ENCODE data around the gene COL23A1. TPM values are rescaled to one million over a fixed set of nuclear protein-coding genes. Genes with fewer than 3 reads are reported as not detected.
A peak's percentile ranks its signal among the peaks of the same experiment; 100 is the strongest.

Gene COL23A1
- total and polyA plus RNA-seq, 2 of the 13 experiments (the other 11 are each of a cell fraction or from before 2014, with no cell fraction given): not detected

DNA sequence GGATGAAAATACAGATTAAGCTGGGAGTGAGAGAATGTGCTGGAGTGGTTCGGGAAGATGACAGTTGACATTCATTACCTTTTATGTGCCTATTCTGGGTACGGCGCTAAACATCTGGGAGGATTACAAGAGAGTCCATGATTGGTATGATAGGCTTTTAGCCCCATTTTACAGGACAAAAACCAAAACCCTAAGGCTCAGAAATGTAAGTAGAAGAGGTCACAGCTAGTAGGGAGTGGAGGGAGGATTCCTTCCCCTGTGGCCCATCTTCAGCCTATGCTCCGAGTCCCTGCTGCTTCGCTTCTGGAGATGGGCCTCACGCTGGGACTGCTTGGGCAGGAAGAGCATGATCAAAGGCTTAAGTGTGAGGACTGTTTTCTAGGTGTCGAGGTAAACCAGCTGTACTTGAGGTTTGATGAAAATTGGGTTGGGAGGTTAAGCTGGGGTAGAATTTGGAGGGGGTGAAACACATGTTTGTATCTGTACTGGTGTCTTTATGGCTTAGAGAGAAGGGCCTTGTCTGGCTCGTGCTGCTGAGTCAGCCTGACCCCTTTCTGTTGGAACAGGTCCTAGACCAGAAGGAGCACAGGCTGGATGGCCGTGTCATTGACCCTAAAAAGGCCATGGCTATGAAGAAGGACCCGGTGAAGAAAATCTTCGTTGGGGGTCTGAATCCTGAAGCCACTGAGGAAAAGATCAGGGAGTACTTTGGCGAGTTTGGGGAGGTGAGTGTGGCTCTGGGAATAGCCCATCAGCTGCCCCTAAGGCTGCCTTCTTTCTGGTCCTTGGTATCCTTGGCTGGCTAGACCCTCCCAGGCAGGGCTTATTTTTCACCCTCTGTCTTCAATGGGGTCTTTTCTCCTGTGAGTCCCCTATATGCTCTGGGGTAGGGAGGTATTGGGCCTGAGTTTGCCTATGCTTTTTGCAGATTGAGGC is 383.8 kb downstream of the COL23A1 start (continued):
- TF ChIP-seq ZNF543 (CRISPR knock-in tag; IDR thresholded peaks at IDR 0.05) (no peak), RFX1 (IDR thresholded peaks at IDR 0.05) (no peak), RAD51 (IDR thresholded peaks at IDR 0.05; ENCODE audit: borderline replicate concordance) (no peak), FOSL2 (CRISPR knock-in tag; IDR thresholded peaks at IDR 0.05) (no peak), ZNF816 (CRISPR knock-in tag; IDR thresholded peaks at IDR 0.05; ENCODE audit: borderline replicate concordance) (no peak), ZNF468 (CRISPR knock-in tag; IDR thresholded peaks at IDR 0.05) (no peak), POLR2A (IDR thresholded peaks at IDR 0.05; ENCODE audit: insufficient read depth in 1 of 2, low read depth in 2 of 2, low read length in 2 of 2) (peak in 1 of 2 experiments; percentile 17; a peak in 1 of 4 replicates), PRMT3 (CRISPR knock-in tag; IDR thresholded peaks at IDR 0.05; ENCODE audit: borderline replicate concordance, low read depth) (0 out of 2 replicates have a peak, but pooled peaks have one; percentile 40), ZNF431 (CRISPR knock-in tag; IDR thresholded peaks at IDR 0.05; ENCODE audit: borderline replicate concordance, low read depth) (no peak), POGZ (CRISPR knock-in tag; IDR thresholded peaks at IDR 0.05) (no peak), SMYD3 (CRISPR knock-in tag; IDR thresholded peaks at IDR 0.05) (no peak), EED (CRISPR knock-in tag; IDR thresholded peaks at IDR 0.05) (no peak), RFXANK (CRISPR knock-in tag; IDR thresholded peaks at IDR 0.05) (no peak), NR2F6 (IDR thresholded peaks at IDR 0.05) (no peak), NR2F6 (CRISPR knock-in tag; IDR thresholded peaks at IDR 0.05) (no peak), ZKSCAN8 (CRISPR knock-in tag; IDR thresholded peaks at IDR 0.05; ENCODE audit: borderline replicate concordance) (no peak)
- TF ChIP-seq, protein P1, sequence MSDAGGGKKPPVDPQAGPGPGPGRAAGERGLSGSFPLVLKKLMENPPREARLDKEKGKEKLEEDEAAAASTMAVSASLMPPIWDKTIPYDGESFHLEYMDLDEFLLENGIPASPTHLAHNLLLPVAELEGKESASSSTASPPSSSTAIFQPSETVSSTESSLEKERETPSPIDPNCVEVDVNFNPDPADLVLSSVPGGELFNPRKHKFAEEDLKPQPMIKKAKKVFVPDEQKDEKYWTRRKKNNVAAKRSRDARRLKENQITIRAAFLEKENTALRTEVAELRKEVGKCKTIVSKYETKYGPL (CRISPR knock-in tag; IDR thresholded peaks at IDR 0.05): no peak
- TF ChIP-seq, protein P2, sequence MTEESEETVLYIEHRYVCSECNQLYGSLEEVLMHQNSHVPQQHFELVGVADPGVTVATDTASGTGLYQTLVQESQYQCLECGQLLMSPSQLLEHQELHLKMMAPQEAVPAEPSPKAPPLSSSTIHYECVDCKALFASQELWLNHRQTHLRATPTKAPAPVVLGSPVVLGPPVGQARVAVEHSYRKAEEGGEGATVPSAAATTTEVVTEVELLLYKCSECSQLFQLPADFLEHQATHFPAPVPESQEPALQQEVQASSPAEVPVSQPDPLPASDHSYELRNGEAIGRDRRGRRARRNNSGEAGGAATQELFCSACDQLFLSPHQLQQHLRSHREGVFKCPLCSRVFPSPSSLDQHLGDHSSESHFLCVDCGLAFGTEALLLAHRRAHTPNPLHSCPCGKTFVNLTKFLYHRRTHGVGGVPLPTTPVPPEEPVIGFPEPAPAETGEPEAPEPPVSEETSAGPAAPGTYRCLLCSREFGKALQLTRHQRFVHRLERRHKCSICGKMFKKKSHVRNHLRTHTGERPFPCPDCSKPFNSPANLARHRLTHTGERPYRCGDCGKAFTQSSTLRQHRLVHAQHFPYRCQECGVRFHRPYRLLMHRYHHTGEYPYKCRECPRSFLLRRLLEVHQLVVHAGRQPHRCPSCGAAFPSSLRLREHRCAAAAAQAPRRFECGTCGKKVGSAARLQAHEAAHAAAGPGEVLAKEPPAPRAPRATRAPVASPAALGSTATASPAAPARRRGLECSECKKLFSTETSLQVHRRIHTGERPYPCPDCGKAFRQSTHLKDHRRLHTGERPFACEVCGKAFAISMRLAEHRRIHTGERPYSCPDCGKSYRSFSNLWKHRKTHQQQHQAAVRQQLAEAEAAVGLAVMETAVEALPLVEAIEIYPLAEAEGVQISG (CRISPR knock-in tag; IDR thresholded peaks at IDR 0.05): no peak
- TF ChIP-seq, protein P3, sequence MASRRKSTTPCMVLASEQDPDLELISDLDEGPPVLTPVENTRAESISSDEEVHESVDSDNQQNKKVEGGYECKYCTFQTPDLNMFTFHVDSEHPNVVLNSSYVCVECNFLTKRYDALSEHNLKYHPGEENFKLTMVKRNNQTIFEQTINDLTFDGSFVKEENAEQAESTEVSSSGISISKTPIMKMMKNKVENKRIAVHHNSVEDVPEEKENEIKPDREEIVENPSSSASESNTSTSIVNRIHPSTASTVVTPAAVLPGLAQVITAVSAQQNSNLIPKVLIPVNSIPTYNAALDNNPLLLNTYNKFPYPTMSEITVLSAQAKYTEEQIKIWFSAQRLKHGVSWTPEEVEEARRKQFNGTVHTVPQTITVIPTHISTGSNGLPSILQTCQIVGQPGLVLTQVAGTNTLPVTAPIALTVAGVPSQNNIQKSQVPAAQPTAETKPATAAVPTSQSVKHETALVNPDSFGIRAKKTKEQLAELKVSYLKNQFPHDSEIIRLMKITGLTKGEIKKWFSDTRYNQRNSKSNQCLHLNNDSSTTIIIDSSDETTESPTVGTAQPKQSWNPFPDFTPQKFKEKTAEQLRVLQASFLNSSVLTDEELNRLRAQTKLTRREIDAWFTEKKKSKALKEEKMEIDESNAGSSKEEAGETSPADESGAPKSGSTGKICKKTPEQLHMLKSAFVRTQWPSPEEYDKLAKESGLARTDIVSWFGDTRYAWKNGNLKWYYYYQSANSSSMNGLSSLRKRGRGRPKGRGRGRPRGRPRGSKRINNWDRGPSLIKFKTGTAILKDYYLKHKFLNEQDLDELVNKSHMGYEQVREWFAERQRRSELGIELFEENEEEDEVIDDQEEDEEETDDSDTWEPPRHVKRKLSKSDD (CRISPR knock-in tag; IDR thresholded peaks at IDR 0.05; ENCODE audit: low read depth): no peak
- TF ChIP-seq, protein P4, sequence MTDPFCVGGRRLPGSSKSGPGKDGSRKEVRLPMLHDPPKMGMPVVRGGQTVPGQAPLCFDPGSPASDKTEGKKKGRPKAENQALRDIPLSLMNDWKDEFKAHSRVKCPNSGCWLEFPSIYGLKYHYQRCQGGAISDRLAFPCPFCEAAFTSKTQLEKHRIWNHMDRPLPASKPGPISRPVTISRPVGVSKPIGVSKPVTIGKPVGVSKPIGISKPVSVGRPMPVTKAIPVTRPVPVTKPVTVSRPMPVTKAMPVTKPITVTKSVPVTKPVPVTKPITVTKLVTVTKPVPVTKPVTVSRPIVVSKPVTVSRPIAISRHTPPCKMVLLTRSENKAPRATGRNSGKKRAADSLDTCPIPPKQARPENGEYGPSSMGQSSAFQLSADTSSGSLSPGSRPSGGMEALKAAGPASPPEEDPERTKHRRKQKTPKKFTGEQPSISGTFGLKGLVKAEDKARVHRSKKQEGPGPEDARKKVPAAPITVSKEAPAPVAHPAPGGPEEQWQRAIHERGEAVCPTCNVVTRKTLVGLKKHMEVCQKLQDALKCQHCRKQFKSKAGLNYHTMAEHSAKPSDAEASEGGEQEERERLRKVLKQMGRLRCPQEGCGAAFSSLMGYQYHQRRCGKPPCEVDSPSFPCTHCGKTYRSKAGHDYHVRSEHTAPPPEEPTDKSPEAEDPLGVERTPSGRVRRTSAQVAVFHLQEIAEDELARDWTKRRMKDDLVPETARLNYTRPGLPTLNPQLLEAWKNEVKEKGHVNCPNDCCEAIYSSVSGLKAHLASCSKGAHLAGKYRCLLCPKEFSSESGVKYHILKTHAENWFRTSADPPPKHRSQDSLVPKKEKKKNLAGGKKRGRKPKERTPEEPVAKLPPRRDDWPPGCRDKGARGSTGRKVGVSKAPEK (CRISPR knock-in tag; IDR thresholded peaks at IDR 0.05; ENCODE audit: borderline replicate concordance): no peak
